Gastrocnemius medialis (tissue), 4 donors: ENCODE data around the gene FNDC3B.

ENCODE experiments used
- POLR2A ChIP-seq, 2 donors: fragments of 450-650 bp; IDR thresholded peaks; one replicate each; pipeline ENCODE4 v1.6.1; 2017; ENCODE audit warnings: antibody characterized with exemption in 2 of 2, mild to moderate bottlenecking in 2 of 2, moderate library complexity in 2 of 2
- TF ChIP-seq, protein P1 (sequence below), 5 experiments: fragments of 450-650 bp in 3 of 5; fragments of 200-600 bp in 2 of 5; sonication (generic) in 2 of 5; IDR thresholded peaks in 4 of 5; conservative IDR thresholded peaks in 1 of 5; 1 replicate in 4 of 5; 2 replicates in 1 of 5; pipeline ENCODE4 v1.5.1; 2016 to 2019; ENCODE audit warnings: antibody characterized with exemption in 5 of 5, mild to moderate bottlenecking in 3 of 5, moderate library complexity in 3 of 5

DNA sequence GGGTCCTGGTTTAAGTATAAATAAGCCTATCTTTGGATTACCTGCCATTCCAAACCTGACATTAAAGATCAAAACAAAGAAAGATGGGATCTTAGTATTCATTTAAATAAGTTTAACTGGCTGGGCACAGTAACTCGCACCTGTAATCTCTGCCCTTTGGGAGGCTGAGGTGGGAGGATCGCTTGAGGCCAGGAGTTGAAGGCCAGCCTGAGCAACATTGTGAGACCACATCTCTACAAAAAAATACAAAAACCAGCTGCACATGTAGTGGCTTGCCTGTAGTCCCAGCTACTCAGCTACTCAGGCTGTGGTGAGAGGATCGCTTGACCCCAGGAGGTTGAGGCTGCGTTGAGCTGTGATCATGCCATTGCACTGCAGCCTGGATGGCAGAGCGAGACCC lies 176.9 kb downstream of the FNDC3B start:
- TF ChIP-seq POLR2A (IDR thresholded peaks at IDR 0.05), result no peak
- TF ChIP-seq, protein P1, sequence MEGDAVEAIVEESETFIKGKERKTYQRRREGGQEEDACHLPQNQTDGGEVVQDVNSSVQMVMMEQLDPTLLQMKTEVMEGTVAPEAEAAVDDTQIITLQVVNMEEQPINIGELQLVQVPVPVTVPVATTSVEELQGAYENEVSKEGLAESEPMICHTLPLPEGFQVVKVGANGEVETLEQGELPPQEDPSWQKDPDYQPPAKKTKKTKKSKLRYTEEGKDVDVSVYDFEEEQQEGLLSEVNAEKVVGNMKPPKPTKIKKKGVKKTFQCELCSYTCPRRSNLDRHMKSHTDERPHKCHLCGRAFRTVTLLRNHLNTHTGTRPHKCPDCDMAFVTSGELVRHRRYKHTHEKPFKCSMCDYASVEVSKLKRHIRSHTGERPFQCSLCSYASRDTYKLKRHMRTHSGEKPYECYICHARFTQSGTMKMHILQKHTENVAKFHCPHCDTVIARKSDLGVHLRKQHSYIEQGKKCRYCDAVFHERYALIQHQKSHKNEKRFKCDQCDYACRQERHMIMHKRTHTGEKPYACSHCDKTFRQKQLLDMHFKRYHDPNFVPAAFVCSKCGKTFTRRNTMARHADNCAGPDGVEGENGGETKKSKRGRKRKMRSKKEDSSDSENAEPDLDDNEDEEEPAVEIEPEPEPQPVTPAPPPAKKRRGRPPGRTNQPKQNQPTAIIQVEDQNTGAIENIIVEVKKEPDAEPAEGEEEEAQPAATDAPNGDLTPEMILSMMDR (IDR thresholded peaks at IDR 0.05 in 4 of 5, conservative IDR thresholded peaks at IDR 0.05 in 1 of 5), result no peak
